Measurements from ENCODE around the gene AFAP1L2.

The AFAP1L2 gene, protein sequence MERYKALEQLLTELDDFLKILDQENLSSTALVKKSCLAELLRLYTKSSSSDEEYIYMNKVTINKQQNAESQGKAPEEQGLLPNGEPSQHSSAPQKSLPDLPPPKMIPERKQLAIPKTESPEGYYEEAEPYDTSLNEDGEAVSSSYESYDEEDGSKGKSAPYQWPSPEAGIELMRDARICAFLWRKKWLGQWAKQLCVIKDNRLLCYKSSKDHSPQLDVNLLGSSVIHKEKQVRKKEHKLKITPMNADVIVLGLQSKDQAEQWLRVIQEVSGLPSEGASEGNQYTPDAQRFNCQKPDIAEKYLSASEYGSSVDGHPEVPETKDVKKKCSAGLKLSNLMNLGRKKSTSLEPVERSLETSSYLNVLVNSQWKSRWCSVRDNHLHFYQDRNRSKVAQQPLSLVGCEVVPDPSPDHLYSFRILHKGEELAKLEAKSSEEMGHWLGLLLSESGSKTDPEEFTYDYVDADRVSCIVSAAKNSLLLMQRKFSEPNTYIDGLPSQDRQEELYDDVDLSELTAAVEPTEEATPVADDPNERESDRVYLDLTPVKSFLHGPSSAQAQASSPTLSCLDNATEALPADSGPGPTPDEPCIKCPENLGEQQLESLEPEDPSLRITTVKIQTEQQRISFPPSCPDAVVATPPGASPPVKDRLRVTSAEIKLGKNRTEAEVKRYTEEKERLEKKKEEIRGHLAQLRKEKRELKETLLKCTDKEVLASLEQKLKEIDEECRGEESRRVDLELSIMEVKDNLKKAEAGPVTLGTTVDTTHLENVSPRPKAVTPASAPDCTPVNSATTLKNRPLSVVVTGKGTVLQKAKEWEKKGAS

DNA sequence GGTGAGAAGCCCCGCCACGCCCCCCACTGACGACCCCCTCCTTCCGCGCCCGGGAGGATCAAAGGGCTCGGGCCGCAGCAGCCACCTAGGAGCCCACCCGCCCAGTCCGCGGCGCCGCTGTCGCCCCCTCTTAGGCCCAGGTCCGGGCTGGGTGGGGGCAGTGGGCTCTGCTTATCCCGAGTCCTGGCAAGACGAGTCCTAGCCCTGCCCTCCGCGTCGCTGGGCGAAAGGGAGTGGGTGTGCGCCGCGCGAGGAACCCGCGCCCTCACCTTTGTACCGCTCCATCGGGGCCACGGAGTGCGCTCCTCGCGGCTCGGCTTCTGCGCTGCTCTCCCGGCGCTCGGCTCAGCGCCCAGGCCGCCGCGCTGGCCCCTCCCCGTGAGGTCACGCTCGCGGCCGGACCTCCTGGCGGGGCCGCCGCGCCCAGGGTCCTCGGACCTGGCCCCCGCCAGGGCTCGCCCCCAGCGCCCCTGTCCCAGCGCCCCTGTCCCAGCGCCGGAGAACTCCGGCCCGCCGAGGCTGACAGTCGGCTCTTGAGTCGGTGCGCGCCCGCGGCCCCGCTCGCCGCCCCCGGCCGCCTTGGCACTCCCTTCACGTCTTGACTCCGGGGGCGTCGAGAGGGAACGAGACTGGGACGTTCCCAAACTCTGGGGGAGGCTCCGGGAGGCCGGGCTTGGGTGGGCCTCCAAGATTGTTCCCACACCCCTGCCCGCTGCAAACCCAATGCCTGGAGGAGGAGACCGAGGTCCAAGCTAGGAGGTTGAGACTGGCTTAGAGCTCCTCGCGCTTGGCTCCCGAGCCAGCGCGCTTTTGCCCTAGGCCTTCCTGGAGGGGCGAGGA is at the start of gene AFAP1L2:
Gene AFAP1L2 (minus strand): TSS at position 332 of the 840 bp plus-strand sequence. CDS start 47 bp downstream, at position 285.
- no peak for DNase-seq (ENCODE audit: low read depth)

DNA sequence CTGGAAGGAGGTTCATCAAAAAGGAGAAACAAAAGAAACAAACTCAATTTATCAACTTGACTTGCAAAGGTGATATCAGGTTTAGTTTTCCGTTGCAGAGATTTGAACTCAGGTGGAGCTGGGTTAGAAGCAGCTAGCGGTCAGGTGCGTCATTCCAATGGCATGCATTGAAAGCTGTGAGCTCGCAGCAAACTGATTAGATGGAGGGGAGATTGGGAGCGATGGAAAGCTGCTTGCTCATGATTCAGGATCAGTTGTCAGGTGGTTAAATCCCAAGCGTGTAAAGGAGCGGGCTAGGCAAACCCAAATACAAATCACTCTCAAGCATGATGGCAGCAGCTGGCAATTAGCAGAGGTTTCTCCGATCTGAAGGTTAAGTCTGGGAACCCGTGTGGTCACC is 49.3 kb upstream of the AFAP1L2 start:
- no peak for DNase-seq (ENCODE audit: low read depth)

- DNase-seq (ENCODE audit: low read depth) = no peak
Measured at GRCh38 chr10:114448897-114449296, 44.6 kb upstream of the AFAP1L2 start.

DNA sequence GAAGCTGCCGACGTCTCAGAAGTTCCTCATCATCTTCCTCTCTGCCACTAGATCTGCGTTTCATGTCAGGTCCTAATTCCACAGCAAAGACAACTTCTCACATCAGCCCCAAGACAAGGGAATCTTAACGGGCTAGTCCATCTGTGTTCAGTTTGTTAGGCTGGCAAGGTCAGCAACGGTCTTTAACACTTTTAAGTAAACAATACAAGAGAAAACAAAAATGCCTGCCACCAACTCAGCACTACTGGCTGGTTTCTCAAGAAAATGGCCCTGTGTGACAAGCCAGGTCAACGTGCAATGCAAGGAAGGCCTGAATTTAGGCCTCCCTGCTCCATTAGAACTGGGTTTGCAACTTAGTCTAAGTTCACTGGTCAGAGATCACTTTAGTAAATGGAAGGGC is 41.0 kb upstream of the AFAP1L2 start:
- DNase-seq (ENCODE audit: low read depth) = no peak

GRCh38 chr10:114444819-114445218 is 40.5 kb upstream of the AFAP1L2 start:
- no peak for DNase-seq (ENCODE audit: low read depth)

DNA sequence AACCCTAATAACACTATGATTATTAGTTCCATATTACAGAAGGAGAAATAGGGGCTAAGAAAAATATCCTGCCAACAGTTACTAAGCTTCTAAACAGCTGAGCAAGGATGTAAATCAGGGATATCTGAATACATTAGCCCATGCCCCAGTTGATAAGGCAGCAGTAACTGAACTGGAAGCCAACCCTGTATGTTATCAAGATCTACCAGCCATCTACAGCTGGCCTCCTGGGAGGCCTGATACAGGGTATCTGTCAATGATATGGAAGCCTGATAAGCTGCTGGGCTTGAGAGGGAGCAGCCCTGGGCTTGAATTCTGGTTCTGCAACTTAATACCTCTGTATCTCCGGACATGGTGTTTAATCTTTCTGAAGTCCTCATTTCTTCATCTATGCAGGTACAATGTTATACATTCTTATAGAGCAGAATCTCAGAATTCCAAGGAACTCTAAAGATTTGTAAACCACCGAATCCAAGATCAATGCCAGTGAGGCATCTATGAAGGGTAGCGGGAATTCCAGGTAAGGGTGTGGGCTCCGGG is 37.9 kb upstream of the AFAP1L2 start:
- no peak for DNase-seq (ENCODE audit: low read depth)

- DNase-seq (ENCODE audit: low read depth) = no peak
Measured at GRCh38 chr10:114441107-114441506, 36.8 kb upstream of the AFAP1L2 start.

DNA sequence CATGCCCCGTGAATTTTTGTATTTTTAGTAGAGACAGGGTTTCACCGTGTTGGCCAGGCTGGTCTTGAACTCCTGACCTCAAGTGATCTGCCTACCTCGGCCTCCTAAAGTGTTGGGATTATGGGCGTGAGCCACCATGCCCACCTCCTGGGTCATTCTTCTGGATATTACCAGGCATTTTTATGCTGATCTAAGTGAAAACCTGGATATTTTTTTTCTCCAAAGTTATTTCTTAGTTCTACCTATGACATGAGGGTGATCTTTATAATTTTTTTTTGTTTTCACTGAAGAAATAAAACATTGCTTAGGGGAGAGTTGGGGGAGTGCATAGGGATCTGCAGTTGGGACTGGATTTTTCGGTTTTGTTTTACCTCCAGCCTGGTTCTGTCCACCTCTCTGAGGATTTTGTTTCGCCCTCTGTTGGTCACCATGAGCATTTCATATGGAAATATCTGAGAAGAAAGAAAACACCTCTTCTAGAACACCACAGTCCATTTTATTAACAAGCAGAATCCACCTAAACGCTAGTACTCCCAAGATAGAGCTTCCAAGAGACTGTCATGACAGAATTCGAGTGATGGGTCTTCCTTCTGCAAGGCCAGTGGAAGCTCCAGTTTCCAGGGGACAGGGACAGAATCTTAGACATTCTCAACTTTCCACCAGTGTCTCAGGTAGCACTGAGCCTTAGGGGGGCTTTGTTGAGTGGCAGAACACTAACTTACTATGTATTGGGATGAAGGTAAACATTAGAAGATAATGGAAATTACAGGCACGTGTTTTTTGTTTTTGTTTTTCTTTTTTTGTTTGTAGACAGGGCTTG is 33.4 kb upstream of the AFAP1L2 start:
- DNase-seq (ENCODE audit: low read depth) = no peak

- DNase-seq (ENCODE audit: low read depth) = no peak
Measured at GRCh38 chr10:114436941-114437340, 32.6 kb upstream of the AFAP1L2 start.

DNA sequence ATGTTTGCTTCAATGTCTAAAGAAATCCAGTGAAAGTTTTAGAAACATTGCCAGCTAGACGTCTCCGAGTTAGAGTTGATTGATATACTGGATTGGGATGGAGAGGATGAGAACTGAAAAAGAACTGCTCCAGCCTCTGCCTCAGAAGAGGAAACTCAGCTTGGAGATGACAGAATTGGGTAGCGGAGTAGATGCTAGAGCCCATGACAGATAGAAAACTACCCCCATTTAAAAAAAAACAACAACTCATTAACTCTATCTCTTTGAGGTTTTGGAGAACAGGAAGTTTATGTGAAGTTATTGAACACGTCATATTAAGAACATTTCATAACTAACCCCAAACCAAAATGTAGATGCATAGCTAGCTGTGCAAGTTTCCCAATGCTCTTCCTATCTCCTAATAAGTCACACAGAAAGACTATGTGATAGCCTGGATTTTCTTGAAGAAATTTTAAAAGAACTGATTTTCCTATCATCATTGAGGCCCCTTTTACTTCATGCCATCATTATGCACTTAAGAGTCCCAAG is 28.3 kb upstream of the AFAP1L2 start:
- DNase-seq (ENCODE audit: low read depth) = no peak

GRCh38 chr10:114431414-114432135 is 27.3 kb upstream of the AFAP1L2 start:
- no peak for DNase-seq (ENCODE audit: low read depth)

DNA sequence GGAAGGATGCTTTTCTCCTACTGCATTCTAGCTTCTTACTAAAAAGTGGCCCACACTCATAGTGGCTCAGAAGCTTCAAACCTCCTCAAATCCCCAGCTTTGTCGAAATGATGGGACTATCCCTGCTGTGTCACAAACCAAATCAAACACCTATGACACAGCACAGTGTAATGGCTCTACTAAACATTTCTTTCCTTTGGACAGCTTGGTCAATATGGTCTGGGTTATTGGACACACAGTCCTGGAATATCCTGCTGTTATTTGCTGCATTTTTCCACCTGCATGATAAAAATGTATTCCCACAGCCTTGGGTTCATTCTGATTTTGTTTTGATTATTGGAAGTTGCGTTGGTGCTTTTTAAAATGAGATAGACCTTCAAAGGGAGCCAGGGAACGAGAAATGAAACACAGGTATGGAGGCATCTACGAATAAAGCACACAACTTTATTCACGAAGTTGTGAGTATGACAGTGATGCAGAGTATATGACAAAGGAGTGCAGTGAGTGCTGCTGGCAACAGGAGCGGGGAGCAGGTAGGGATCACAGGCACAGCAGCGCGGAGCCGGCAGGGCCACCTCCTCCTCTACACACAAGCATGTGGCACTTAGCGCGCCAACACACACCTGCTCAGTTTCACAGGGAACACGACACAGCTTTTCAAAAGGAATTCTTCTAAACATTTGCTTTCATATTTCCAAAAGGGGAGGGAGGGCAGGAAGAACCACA is 26.5 kb upstream of the AFAP1L2 start:
- no peak for DNase-seq (ENCODE audit: low read depth)

DNA sequence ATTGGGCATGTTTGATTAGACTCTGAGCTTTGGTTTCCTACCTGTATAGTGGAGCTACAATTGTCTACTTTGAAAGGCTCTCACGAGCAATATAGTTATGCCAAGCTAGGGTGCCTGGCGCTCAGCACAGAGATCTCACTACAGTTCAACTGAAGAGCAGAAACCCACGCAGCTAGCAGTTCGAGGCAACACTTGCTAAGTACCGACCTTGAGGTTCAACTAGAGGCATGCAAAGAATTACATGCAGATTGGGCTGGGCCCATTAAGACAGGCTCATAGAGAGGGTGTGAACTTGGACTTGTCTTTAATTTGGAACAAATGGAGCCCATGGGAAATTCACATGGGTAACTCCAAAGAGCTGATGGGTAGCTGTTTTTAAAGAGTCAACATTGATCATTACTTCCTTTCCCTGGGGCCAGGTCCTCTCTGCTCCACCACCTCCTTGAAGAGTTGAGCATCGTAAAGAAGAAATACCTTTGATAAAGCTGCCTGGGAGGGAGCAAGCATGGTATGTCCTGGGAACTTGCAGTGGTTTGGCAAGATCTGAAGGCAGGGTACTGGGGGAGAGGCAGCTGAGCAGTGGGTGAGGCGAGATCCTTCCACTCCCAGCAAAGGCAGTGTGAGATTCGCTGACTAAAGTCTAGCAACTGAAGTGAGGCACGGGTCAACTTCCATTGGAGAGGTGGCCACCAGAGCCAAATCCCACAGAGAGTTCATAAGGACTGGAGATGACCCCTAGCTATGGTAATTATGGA is 25.5 kb upstream of the AFAP1L2 start:
- DNase-seq (ENCODE audit: low read depth) = no peak

DNA sequence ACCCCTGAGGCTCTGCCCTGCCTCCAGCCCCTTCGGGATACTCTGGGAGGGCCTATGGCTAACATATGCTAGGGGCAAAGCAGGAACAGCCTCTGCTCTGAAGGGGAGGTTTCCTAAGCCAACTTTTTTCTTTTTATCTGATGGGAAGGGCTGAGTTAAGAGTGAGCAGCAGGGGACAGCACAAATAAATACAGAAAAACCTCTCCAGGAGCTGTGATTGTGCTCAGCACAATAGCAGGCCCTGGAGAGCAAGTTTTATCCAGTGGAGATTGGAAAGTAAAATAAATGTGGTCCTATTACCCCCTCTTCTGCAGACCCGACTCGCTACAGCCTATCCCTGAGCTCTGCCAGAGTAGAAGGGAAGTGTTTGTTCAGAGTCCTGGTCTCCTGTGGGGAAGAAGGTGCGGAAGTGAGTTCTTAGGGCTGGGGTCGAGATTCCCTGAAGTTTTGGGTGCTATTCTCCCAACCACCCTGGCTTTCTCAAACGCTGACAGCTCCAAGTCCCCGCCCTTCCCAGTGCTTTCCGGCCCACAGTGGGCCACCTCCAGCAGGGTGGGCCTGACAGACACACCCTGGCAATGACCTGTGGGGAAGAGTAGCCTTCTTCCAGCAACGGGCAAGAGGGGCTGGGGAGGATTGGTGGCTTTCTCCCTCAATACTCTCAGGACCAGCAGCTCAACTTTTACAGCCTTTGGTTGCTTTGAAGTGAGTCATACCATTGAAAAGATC is 23.0 kb upstream of the AFAP1L2 start:
- DNase-seq (ENCODE audit: low read depth) = no peak

GRCh38 chr10:114426476-114426875 is 22.2 kb upstream of the AFAP1L2 start:
- no peak for DNase-seq (ENCODE audit: low read depth)

DNA sequence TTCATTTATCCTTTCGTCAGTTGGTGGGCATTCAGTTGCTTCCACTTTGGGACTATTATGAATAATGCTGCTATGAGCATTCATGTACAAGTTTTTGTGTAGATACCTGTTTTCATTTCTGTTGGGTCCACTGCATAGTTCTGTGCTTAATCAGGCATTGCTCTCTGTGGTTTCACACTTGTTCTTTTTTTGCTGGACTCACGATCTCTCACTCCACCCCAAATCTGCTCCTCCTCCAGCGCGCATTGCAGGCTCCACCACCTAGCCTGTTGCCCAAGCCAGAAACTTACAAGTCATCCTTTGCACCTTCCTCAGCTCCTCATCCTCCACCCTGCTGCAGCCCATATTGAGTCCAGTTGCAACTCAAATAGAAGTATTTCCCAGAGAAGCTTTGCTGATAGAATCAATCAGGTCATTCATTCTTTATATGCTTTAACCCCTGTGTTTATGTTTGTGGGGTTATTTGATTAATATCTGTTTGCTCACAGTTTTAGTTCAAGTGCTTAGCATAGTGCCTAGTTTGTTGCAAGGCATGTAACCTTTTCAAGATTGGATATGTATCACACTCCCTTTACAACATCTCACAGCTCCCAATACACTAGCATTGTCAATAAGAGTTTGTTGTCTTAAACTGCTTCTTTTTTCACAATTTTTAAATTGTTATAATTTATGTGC is 16.6 kb upstream of the AFAP1L2 start:
- no peak for DNase-seq (ENCODE audit: low read depth)

GRCh38 chr10:114418109-114418508 is 13.8 kb upstream of the AFAP1L2 start:
- no peak for DNase-seq (ENCODE audit: low read depth)
